SK-N-DZ (cell line): ENCODE measurements around the gene MYOG. TPM values are rescaled to one million over a fixed set of nuclear protein-coding genes. Genes with fewer than 3 reads are reported as not detected.

Experiments used
- DNase-seq: peaks from one replicate; pipeline ENCODE4 v3.0.0-alpha.2; 2015; ENCODE audit warnings: low spot score
- polyA plus RNA-seq, 2 experiments: library from polyadenylated mRNA; depleted of rRNA; stranded (reverse); fragments of >200 nt; gene quantifications; 2 replicates each; pipeline ENCODE4 v1.2.3, GENCODE V29; 2014

Gene MYOG
- 2.4 and 3.5 TPM in 2 replicates for polyA plus RNA-seq (2014; cell fraction: cytosol; rRNA removed)
- polyA plus RNA-seq (2014; cell fraction: nucleus; rRNA removed) = 0.22 and 1.6 TPM in 2 replicates

DNA sequence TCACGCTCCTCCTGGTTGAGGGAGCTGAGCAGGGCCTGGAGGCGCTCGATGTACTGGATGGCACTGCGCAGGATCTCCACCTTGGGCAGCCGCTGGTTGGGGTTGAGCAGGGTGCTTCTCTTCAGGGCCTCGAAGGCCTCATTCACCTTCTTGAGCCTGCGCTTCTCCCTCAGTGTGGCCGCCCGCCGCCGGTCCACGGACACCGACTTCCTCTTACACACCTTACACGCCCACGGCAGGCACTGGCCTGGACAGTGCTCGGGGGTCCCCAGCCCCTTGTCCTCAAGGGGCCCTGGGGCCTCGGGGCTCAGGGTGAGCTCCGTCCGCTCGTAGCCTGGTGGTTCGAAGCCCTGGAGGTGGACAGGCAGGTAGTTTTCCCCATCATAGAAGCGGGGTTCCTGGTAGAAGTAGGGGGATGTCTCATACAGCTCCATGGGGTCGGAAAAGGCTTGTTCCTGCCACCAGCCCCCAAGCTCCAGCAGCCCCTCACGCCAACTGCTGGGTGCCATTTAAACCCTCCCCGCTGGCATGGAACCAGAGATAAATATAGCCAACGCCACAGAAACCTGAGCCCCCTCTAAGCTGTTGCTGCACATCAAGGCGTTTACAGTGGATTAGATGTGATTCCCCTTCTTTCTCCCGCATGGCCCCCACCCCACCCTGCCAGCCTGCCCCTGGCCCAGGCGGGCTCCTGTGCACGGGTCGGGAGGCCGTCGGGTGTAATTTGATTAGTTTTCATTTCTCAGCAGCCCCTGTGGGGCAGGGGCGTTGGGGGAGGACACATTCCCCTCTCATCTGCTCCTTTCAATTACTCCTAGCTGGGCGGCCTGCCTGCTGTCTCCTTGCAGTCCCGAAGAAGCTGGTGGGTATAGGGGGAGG lies at the start of gene MYOG:
Gene MYOG, minus strand, starts transcription at position 485 of the 879 bp plus-strand sequence. Its CDS starts 51 bp downstream, at position 434.
- DNase-seq = peak; percentile 58

GRCh38 chr1:203133970-203134725 lies 48.3 kb upstream of the MYOG start:
- DNase-seq = no peak

- no peak for DNase-seq
These were observed 45.9 kb upstream of the MYOG start for GRCh38 chr1:203131548-203132200.

GRCh38 chr1:203130358-203130985 lies 44.7 kb upstream of the MYOG start:
- no peak for DNase-seq

DNA sequence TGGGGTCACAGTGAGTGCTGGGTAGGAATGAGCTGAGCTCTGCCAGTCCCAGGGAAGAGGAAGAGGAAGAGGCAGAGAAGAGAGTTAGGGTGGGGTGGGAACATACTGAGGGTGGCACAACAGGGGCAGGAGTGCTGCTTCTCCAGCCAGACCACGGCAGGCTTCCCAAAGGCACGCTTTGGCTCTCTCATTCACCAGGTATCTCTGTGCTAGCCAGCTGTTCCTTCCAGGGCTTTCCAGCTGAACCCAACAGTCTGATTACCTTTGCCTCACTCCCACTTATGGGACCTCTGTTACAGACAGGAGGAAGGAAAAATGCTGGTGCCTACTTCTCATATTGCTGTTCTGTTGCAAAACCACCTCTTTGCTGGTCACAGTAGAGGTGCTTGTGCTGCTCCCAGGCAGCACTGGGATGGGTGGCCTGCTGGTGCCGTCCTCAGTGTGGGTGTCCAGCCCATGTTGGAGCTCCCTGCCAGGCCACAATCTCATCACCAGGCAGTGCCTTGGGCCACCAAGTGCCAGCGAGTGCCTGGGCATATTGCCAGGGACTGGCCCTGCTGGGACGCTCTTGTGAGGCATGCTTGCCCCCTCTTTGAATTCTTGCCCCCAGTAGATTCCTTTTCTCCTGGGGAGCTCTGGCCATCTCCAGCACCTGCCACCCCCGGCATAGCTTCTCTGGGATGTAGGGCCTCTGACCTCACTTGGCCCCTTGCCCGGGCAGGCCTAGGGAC lies 43.9 kb upstream of the MYOG start:
- no peak for DNase-seq

- DNase-seq = no peak
These were observed 43.1 kb upstream of the MYOG start for GRCh38 chr1:203128716-203129500.

GRCh38 chr1:203128431-203128715 lies 42.6 kb upstream of the MYOG start:
- DNase-seq = no peak

DNA sequence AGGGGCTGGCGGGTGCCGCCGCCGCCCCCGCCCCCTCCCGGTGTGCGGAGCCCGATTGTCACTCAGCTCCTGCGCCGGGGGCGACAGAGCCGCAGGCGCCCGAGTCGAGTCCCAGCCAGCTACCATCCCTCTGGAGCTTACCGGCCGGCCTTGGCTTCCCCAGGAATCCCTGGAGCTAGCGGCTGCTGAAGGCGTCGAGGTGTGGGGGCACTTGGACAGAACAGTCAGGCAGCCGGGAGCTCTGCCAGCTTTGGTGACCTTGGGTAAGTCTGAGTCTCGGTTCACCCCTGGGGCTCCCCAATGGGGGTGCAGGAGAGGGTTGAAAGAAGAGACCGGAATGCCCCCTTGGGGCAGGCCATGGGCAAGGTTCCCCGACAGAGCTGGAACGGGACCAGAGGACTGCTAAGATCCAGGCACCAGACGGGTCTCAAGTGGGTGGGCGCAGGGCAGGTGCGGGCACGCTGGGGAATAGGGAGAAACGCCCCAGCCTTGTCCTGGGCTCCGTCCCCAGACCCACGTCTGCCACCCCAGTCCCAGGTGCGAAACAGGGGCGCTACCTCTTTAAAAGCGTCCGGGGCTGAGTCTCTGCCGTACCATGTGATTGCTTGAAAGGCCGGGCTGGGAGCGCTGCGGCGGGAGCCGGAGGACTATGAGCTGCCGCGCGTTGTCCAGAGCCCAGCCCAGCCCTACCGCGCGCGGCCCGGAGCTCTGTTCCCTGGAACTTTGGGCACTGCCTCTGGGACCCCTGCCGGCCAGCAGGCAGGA lies 42.0 kb upstream of the MYOG start, which contains the start of gene ADORA1:
Gene ADORA1, plus strand, starts transcription at position 61 of the 765 bp plus-strand sequence. CDS start 1,116 bp downstream, outside the sequence.
- no peak for DNase-seq

- DNase-seq = no peak
These were observed 41.3 kb upstream of the MYOG start for GRCh38 chr1:203126866-203127665.

DNA sequence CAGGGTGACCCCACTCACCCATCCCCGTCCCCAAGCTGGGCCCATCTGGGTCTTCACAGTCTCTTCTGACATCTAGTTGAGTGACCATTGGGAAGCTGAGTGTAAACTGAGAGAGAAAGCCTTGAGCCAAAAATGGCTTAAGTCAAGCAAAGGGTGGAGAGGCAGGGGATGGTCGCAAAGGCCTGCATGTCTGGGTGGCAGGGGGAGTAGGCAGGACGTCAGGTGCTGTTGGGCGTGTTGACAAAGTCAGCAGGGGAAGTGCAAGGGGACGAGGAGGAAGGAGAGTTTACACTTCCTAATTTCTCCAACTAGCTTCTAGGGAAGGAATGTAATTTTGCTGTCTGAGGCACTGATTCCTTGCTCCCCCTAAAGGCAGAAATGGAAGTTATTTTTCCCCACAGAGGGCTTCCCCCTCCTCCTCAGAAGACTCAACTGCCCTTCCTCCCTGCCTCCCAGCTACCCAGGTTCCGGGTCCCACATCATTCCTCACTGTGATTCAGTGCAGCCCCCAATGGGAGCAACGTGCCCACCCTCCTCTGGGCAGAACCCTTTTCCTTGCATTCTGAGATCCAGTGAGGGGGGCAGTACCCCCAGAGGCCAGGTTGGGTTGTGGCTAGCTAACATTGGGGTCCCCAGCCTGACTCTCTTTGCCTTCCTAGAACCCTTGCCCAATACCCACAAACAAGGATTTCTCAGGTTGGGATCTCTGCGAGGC lies 40.5 kb upstream of the MYOG start:
- no peak for DNase-seq

DNA sequence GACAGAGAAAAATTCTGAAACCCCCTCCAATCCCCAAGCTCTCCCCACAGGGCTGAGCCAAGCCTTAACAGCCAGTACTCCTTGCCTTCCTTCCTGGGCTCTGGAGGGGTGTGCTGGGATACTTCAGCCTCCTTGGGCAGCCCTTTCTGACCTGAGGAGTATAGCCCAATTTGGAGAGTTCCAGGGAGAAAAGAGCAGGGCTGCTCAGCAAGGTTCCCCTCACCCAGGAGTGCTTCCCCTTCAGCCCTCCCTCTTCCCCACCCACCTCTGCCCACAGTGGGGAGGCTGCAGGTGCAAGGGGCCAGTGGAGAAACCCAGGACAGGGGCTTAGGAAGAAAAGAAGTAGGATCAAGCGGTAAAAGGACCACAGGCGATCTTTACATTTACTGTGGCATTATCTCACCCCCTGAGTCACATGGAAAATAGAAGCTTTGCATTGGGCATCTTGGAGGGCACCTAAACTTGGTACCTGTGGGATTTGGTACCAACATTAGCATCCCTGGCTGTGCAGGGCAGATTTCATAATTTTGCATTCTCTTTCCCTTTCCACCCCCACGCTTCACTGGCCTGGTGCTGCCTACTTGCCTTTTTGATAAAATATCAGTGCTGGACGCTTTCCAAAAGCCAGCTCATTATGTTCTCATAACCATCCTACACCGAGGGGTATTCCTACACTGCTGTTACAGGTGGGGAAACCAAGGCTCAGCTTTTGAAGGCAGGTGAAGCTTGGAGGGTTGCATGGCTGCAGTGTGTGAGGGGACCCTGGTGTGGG lies 38.9 kb upstream of the MYOG start:
- no peak for DNase-seq

GRCh38 chr1:203124011-203124410 lies 38.2 kb upstream of the MYOG start:
- no peak for DNase-seq

DNA sequence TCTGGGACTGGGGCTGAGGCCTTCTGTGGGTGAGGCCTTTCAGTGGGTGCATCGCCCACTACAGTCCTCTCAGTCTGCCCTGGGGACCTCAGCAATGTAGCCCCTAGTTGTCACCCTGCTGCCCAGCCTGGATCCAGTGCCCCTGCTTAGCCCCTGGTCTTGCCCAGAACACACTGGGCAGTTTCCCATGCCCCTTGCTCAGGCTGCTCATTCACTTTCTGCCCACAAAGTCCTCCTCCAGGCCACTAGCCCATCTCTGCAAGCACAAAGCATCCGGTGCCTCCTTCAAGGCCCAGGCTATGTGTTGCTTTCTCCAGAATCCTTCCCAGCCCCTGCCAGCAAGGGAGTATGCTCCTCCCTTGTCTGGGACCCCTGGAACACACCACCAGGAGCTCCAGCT lies 36.3 kb upstream of the MYOG start:
- DNase-seq = no peak

DNA sequence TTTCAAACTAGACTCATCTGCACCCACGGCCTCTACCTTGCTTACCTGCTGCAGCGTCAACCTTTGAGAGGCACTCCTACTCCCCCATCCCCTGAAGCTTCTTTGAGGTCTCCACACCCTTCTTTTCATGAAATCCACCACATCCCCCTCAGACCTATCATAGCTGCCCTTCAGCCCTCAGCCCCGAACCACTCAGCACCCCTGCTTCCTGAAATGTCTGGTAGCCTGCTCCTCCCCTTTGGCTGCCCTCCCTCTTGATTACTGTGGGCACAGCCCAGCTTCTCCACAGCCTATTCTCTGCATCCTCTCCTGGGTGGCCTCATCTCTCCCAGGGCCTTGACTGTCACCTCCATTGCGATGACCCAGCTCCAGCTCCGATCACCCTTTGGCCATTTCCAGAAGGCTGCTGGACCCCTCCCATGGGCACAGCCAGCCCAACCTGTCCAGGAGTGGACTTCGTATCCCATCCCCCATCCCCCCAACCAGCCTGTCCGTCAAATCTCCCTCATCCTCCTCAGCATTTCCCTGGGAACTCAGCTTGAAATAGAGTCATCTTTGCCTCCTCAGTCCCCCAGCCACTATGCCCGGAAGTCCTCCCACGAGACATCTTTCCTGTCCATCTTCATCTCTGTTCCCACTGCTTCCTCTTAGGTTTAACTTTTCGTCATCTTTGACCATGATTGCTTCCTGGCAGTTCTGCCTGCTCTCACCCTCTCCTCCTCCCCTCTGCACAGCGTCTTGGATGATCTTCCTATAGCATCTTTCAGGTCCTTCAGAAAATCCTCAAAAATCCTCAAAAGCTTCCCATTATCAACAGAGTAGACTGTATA lies 35.6 kb upstream of the MYOG start:
- no peak for DNase-seq

DNA sequence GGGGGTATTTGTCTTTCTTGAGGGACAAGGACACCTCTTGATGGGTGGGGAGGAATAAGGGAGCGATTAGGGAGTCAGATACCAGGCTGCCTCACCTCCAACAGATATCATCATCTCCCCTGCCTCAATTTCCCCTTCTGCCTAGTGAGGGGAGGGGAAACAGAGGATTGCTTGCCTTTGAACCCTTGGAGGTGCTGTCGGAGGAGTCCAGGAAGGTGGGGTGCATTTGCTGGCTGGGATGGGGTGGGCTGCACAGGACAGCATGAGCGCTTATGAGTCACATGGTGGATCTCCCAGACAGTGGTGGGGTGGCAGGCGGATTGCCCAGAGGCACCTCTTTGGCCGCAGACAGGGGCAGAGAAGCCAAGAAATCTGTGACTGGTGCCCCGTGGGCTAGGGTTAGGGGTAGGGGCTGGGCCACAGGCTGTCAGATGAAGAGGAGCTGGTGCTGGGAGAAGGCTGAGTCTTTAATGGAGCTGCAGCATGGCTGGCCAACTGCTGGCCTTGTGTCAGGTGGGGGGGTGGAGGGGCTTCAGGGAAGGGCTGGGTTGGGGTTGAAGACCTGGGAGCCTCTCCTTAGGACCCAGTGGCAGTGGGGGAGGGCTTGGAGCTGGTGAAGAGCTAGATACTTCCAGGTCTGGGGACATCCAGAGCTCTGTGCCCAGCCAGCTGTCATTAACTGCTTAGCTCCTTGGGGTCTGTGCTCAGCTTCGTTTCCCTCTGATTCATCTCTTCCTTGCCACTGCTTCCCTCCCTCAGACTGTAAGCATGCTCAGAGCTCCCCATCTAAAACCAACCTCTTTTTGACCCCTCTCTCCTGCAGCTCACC lies 34.7 kb upstream of the MYOG start:
- no peak for DNase-seq
